Stomach (tissue), 4 donors: ENCODE results near the gene SF3A1.

Source experiments
- CTCF ChIP-seq, 7 experiments: fragments of 450-650 bp in 4 of 7; fragments of 200-600 bp in 3 of 7; sonication (generic) in 3 of 7; IDR thresholded peaks; one replicate each; pipeline ENCODE4 v1.5.1; 2016 to 2019; ENCODE audit warnings: antibody characterized with exemption in 7 of 7, control low read depth in 2 of 7, mild to moderate bottlenecking in 1 of 7
- POLR2A ChIP-seq, 4 donors: fragments of 450-650 bp; IDR thresholded peaks; one replicate each; pipeline ENCODE4 v1.6.1; 2016; ENCODE audit warnings: antibody characterized with exemption in 4 of 4, control low read depth in 2 of 4, mild to moderate bottlenecking in 1 of 4, moderate library complexity in 1 of 4
- POLR2AphosphoS5 ChIP-seq, 3 donors: sonication (generic); formaldehyde crosslinking; IDR thresholded peaks; one replicate each; pipeline ENCODE4 v1.6.1; 2016; ENCODE audit warnings: antibody characterized with exemption in 3 of 3

- TF ChIP-seq CTCF (IDR thresholded peaks at IDR 0.05) (no peak), POLR2AphosphoS5 (IDR thresholded peaks at IDR 0.05) (no peak), POLR2A (IDR thresholded peaks at IDR 0.05) (no peak)
These were observed 18.7 kb upstream of the SF3A1 start for GRCh38 chr22:30375312-30375849.
